Prostate gland (tissue), 2 donors: ENCODE measurements around the gene C2CD3. TPM values are rescaled to one million over a fixed set of nuclear protein-coding genes. Genes with fewer than 3 reads are reported as not detected.

ENCODE experiments used
- DNase-seq: peaks from one replicate; pipeline ENCODE4 v3.0.0-alpha.2; 2019; ENCODE audit warnings: low spot score
- H3K27ac ChIP-seq, 2 donors: fragments of 200-600 bp; sonication (generic); 2 replicates each; pipeline ENCODE4 v1.5.1; 2017 to 2019
- H3K27me3 ChIP-seq: fragments of 200-600 bp; sonication (generic); replicated peaks from 2 replicates; pipeline ENCODE4 v1.5.1; 2019; ENCODE audit not compliant: insufficient read depth
- H3K36me3 ChIP-seq, 2 donors: fragments of 200-600 bp; sonication (generic); 1 replicate in 1 of 2; 2 replicates in 1 of 2; pipeline versions ENCODE4 v1.5.1 to v1.8.1; 2017 to 2019
- H3K4me1 ChIP-seq: fragments of 200-600 bp; sonication (generic); replicated peaks from 2 replicates; pipeline ENCODE4 v1.5.1; 2019
- H3K4me3 ChIP-seq, 2 donors: fragments of 200-600 bp; sonication (generic); 2 replicates each; pipeline ENCODE4 v1.5.1; 2017 to 2019
- H3K9me3 ChIP-seq: fragments of 200-600 bp; sonication (generic); 2 replicates; pipeline ENCODE4 v1.5.1; 2017
- CTCF ChIP-seq, 4 experiments: fragments of 200-600 bp in 2 of 4; fragments of 450-650 bp in 2 of 4; sonication (generic) in 2 of 4; IDR thresholded peaks; 1 replicate in 3 of 4; 2 replicates in 1 of 4; pipeline ENCODE4 v1.5.1; 2016 to 2019; ENCODE audit warnings: antibody characterized with exemption in 4 of 4, mild to moderate bottlenecking in 2 of 4, moderate library complexity in 2 of 4
- POLR2A ChIP-seq: fragments of 450-650 bp; IDR thresholded peaks from one replicate; pipeline ENCODE4 v1.6.1; 2016; ENCODE audit warnings: antibody characterized with exemption, mild to moderate bottlenecking
- POLR2AphosphoS5 ChIP-seq: sonication (generic); formaldehyde crosslinking; IDR thresholded peaks from one replicate; pipeline ENCODE4 v1.6.1; 2017; ENCODE audit warnings: antibody characterized with exemption
- WGBS: methylation state at CpG from one replicate; pipeline ENCODE4 v1.1.5; 2018; 5-methylcytosine and 5-hydroxymethylcytosine counted together
- intact Hi-C: fragments of 100-400 bp; cut with DNase I; formaldehyde crosslinking; loops from one replicate; pipeline ENCODE4 v1.14.2; 2022
- total RNA-seq, 2 donors: library from RNA; depleted of rRNA; stranded (reverse); fragments of >200 nt; gene quantifications; one replicate each; pipeline ENCODE4 v1.1.0, GENCODE V29; 2016

C2CD3 gene
- total RNA-seq, 2 donors from 2014 or later: 38.7 to 49.6 TPM

GRCh38 chr11:74092425-74092824 is 78.4 kb downstream of the C2CD3 start:
- no peaks in the 10 kb centered on the region for H3K4me1 ChIP-seq
- no peak overlapping the region for H3K27ac ChIP-seq
- intact Hi-C loops: no loop called here
- no peaks in the 10 kb centered on the region for H3K9me3 ChIP-seq
- no peak for DNase-seq
- H3K36me3 ChIP-seq: peaks cover 4 to 9% of the 10 kb centered on the region in 2 donors
- 86% methylated on average over 6 of the region's 6 CpGs for WGBS
- H3K27me3 ChIP-seq: no peaks in the 10 kb centered on the region
- H3K4me3 ChIP-seq: no peak overlapping the region
- TF ChIP-seq POLR2AphosphoS5 (no peak), CTCF (IDR thresholded peaks at IDR 0.05) (no peak), POLR2A (no peak)

- H3K9me3 ChIP-seq: no peaks in the 10 kb centered on the region
- peaks cover 4 to 9% of the 10 kb centered on the region in 2 donors for H3K36me3 ChIP-seq
- H3K27me3 ChIP-seq: no peaks in the 10 kb centered on the region
- no peak for DNase-seq
- TF ChIP-seq POLR2A (no peak), CTCF (IDR thresholded peaks at IDR 0.05) (no peak), POLR2AphosphoS5 (no peak)
- H3K4me3 ChIP-seq: no peak overlapping the region
- WGBS: 79% methylated on average over 1 of the region's 1 CpG
- no peaks in the 10 kb centered on the region for H3K4me1 ChIP-seq
- intact Hi-C loops: no loop called here
- no peak overlapping the region for H3K27ac ChIP-seq
Observed at GRCh38 chr11:74091549-74091948, 79.3 kb downstream of the C2CD3 start.

- Histone ChIP-seq H3K36me3 (peaks cover 4 to 9% of the 10 kb centered on the region in 2 donors), H3K27me3 (no peaks in the 10 kb centered on the region), H3K27ac (no peak overlapping the region), H3K9me3 (no peaks in the 10 kb centered on the region), H3K4me1 (no peaks in the 10 kb centered on the region), H3K4me3 (no peak overlapping the region)
- WGBS: 81% methylated on average over 3 of the region's 3 CpGs
- TF ChIP-seq POLR2AphosphoS5 (no peak), POLR2A (no peak), CTCF (IDR thresholded peaks at IDR 0.05) (peak in 2 of 4 experiments; percentile 27 to 35)
- DNase-seq: no peak
- intact Hi-C loops: no loop called here
Observed at GRCh38 chr11:74090701-74091100, 80.1 kb downstream of the C2CD3 start.

- DNase-seq: no peak
- peak; percentile 40 for TF ChIP-seq POLR2AphosphoS5
- no peak for TF ChIP-seq CTCF (IDR thresholded peaks at IDR 0.05)
- intact Hi-C loops: no loop called here
- no peaks in the 10 kb centered on the region for H3K9me3 ChIP-seq
- H3K36me3 ChIP-seq: peaks cover 3 to 4% of the 10 kb centered on the region in 2 donors
- H3K4me1 ChIP-seq: no peaks in the 10 kb centered on the region
- H3K27me3 ChIP-seq: no peaks in the 10 kb centered on the region
- H3K4me3 ChIP-seq: no peak overlapping the region
- WGBS: 56% methylated on average over 5 of the region's 5 CpGs
- H3K27ac ChIP-seq: no peak overlapping the region
Observed at GRCh38 chr11:74086242-74086884, 84.4 kb downstream of the C2CD3 start.

GRCh38 chr11:74085542-74085892 is 85.3 kb downstream of the C2CD3 start:
- no peak overlapping the region for H3K27ac ChIP-seq
- TF ChIP-seq POLR2A (no peak), CTCF (IDR thresholded peaks at IDR 0.05) (no peak), POLR2AphosphoS5 (no peak)
- H3K4me1 ChIP-seq: no peaks in the 10 kb centered on the region
- intact Hi-C loops: no loop called here
- 72% methylated on average over 6 of the region's 6 CpGs for WGBS
- no peak for DNase-seq
- no peaks in the 10 kb centered on the region for H3K27me3 ChIP-seq
- H3K36me3 ChIP-seq: peaks cover 0 to 4% of the 10 kb centered on the region in 2 donors
- no peaks in the 10 kb centered on the region for H3K9me3 ChIP-seq
- no peak overlapping the region for H3K4me3 ChIP-seq
